Pons (tissue), 1 donor: ENCODE data around the gene ATP6AP2.
"Not testable (repeated sequence)": the region's sequence is repeated elsewhere in the genome, so short reads cannot be mapped to it uniquely, and the experiment has no call there.

Experiments
- DNase-seq: peaks from one replicate; pipeline ENCODE4 v3.0.0-alpha.2; 2016; ENCODE audit warnings: low spot score

Gene ATP6AP2, protein sequence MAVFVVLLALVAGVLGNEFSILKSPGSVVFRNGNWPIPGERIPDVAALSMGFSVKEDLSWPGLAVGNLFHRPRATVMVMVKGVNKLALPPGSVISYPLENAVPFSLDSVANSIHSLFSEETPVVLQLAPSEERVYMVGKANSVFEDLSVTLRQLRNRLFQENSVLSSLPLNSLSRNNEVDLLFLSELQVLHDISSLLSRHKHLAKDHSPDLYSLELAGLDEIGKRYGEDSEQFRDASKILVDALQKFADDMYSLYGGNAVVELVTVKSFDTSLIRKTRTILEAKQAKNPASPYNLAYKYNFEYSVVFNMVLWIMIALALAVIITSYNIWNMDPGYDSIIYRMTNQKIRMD

DNA sequence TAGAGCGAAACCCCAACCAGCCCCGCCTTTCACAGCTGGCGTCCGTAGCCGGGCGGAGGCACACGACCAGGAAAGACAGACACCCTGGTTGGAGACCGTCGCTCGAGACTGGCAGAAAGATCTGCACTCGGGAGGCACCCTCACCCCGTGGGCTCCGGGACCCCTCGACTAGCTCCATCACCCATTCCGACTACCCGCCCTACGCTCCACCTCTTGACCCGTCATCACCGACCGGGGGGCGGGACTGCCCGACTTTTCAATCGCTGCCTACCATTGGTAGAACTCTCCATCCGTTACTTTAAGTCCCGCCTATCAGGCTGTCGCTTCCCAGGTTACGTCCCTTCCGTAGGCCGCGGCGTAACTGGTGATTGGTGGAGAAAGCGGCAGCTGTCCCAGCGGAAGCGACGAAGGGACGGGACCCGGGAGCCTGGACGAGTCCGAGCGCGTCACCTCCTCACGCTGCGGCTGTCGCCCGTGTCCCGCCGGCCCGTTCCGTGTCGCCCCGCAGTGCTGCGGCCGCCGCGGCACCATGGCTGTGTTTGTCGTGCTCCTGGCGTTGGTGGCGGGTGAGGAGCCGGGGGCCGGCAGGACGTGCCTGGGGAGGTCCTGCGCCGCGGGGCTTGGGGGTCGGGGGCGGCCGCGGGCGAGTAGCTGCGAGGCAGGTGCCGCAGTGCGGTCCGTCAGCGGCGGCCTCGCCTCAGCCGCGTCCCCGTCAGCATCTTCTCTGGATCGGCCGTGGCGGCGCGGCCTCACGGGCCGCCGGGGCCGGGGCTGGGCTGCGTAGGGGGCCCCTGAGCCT lies at the start of gene ATP6AP2:
Gene ATP6AP2 (plus strand): TSS at position 434 of the 799 bp plus-strand sequence. CDS start 96 bp downstream, at position 530.
- peak; percentile 94 for DNase-seq

DNA sequence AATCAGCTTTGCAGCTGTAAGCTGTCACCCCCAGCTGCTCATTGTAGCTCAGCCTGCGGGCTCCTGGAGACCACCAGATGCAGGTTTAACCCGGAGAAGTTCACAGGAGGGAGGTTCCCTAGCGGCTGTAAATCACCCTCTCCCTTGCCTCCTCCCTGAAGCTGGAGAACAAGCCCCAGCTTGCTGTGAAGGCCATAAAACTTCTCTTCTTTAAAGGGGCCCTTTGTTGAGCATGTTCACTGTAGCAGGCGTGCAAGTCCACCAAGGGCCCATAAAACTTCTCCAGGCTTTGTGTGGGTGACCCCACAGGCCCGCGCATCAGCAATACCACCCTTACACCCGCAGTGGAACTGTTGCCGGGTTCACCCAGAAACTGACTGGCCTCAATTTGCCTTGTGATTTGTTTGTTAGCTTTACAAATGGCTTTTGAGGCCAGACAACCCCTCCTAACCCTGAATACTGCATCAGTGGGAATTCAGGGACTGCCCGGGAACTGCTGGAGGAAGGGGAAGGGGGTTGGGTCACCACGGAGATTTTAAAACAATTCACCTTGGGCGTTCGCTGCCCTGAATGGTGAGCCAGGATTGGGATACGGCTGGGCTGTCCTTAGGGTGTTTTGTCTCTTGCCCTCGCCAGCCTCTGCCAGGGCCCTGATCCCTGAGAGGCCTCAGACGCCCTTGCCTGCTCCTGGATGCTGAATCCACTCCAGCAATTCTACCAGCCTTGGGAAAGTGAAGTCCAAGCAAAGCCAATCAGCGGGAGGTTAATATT lies 49.5 kb upstream of the ATP6AP2 start:
- DNase-seq: no peak

DNA sequence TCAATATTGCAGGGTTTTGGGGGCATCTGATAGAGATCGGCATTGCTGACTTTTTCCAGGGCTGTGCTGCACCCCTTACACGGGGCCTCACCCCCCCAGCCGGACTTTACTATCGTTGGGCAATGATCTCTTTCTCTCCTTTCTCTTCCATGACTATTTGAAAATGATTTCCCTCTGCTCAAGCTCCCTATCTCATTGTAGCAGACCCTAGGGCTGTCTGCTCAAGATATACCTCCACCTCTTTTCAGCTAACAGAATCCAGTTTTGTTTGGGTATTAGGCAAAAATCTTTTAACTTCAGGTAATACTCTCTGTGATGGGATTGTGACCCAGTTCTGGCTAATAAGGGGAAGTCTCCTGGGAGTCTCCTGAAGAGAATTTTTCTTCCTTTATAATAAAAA lies 43.5 kb upstream of the ATP6AP2 start:
- no peak for DNase-seq

DNA sequence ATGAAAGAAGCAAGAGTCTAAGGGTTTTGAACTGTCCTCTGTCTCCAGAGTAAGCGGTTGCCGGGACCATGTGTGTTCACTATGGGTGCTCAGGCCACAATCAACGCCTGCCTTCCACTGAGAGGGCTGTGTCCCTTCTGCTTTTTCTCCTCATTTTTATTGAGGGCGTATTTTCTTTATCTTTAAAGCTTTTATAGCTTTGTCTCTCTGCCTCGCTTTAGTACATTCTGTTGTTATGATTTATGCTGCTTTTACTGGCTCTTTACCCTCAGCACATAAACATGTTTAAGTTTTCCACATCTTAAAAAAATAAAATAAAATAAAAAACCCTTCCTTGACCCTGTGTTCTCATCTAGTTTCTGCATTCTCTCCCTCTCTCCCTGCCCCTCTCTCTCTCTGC lies 42.4 kb upstream of the ATP6AP2 start:
- no peak for DNase-seq

DNA sequence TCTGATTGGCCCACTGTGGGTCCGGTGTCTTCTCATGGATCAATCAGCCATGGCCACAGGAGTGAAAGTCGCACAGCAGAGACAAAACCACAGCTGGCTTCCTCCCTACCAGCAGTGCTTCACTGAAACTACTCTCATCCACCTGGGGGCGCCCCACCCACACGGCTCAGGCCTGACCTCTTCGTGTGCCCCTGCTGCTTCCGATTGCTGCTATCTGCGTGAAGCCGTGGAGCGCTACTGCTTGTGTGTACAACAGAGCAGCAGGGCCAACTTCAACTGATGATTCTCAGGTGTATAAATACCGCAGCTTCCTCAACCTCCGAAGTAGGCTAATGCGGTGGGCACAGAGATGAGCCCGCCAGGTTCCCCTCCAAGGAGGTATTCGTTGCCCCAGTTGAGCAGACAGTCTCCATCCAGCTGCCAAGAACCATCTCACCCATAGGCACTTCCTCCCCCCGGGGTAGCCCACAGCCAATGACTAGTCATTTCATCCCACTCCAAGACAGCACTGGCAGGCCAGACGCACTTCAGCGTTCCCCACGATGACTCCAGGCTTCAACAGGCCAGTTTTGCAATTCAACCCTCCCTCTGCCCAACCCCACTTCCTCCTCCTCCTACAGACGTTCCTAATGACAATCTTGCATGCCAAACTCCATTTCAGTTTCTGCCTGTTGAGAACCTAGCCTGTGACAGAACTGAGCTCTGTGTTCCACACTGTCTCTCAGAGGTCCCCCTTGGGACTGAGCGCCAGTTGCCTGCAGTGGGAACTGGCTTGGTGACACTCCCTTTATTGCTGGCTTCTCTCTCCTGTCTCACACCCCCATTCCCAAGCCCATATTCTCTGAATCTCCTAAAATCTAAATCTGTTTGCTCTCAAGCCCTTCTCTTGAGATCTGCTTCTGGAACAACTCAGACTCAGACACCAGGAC lies 41.3 kb upstream of the ATP6AP2 start:
- DNase-seq: peak; percentile 21

DNA sequence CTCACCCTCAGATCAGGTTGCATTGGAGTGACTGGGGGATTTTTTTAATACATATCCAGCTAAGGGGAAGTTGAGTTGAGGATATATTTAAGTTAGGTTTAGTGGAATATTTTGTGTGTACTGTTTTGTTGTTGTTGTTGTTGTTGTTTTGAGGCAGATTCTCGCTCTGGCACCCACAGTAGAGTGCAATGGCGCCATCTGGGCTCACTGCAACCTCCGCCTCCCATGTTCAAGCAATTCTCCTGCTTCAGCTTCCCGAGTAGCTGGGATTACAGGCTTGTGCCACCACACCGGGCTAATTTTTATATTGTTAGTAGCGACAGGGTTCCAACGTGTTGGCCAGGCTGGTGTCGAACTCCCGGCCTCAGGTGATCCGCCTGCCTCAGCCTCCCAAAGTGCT lies 38.6 kb upstream of the ATP6AP2 start:
- no peak for DNase-seq

DNA sequence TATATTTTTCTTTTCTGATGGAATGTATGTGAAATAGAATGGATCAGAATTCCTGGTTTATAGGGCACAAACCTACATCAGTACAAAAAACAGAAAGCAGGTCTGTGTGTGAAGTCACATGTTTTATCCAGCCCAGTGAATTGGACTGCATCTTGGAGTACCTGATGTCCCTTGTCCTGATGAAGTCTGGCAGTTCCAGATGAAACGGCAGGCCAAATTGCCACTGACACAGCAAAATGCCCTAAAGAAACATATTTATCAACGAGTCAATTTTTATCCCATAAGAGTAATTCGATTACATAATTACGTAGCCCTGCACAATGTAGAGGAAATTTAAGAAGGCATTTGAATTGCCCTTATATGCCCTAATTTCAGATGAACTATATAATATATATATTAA lies 37.8 kb upstream of the ATP6AP2 start:
- DNase-seq: no peak

DNA sequence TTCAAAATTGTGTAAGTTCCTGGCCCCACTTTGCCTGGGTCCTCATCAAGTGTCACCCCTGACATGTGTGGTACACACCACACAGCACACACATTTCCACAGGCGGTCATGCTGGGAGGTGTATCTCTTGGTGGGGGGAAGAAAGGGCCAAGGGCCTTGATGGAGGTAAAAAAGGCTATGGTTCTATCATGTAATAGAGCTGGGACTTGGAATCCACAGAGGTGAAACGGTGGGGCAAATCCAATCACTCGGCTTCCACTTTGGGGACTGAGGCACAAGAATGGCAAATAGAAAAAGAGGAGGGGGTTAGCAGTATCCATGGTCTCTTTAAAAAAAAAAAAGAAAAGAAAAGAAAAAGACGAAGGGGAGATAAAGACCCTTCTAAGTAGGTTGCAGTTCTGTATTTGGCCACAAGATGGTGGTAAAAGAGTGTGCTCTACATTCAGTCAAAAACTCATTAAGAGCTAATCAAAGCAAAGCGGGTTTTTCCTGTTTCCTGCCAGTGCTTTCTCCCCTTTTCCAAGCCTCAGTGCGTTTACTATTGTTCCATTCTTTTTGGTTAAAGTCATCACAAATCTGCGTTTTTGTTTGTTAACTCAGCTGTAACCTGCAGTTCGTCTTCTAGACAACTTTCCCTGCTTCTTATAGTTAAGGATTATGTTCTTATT lies 37.0 kb upstream of the ATP6AP2 start:
- peak; percentile 55 for DNase-seq

DNA sequence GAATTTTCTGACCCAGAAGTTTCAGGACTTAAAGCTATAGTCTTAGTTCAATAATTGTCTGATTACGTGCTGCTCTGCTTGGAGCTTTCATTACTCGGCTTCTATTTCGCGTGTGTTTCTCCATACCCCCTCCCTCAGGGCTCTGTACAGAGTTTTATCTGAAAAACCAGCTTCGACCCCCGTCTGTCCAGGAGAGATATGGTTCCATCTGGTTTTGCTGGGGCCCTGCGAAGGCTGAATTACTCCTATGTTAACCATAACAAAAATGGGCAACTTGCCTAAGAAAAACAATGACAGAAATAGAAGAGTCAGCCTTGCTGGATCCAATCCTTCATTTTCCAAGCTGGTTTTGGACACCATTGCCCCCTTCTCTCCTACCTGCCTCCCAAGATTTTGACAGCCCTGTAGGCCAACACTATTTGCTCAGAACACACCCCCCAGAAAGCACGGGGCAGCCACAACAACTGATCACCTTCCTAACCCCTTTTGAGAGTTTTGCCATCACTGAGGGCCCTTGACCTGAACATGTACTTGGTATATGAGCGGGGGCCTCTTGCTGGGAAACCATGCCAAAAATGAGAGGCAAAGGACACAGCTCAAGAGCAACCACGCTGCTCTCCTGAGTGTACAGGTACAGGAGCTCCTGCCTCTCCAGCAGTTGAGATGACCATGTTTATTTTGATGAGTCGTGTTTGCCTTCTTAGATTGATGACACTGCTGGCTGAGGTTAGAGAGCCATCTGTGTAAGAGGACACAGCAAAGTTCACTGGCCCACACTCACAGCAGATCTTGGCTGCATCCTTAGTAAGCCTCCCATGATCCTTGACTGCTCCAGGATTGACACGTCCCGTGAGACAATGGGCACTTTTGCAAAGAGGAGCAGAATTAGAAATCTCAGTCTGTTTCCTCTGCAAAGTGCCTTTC lies 36.2 kb upstream of the ATP6AP2 start:
- DNase-seq: no peak

DNA sequence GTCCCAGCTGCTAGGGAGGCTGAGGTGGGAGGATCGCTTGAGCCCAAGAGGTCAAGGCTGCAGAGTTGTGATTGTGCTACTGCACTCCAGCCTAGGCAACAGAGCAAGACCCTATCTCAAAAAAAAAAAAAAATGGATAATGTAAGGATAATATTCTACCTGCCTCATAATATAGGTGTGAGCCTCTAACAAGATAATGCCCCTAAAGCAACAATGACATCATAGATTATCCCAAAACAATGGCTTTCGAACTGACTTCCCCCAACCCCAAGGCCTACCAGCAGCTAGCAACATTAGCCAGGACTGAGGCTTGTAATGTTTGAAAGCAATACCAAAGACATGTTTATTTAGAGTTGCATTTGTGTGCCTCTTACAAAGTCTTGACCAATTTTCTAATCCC lies 33.9 kb upstream of the ATP6AP2 start:
- no peak for DNase-seq

DNA sequence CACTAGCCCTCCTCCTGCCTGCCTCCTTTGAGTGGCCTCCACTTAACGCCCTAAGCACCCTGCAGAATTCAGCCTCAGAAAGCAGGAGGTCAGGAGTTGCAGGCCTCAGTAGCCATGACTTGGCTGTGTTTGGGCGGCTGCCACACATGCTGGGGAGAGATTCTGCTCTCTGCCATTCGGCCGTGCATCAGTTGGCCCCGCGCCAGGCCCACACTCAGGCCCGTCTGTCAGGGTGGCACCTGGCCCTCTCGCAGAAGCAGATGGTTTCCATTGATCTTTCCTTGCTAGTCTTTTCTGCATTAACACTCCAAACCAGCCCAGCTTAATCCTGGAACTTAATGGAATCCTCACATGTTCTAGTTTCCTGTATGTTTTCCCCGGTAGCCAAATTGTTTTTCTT lies 30.7 kb upstream of the ATP6AP2 start:
- no peak for DNase-seq

DNA sequence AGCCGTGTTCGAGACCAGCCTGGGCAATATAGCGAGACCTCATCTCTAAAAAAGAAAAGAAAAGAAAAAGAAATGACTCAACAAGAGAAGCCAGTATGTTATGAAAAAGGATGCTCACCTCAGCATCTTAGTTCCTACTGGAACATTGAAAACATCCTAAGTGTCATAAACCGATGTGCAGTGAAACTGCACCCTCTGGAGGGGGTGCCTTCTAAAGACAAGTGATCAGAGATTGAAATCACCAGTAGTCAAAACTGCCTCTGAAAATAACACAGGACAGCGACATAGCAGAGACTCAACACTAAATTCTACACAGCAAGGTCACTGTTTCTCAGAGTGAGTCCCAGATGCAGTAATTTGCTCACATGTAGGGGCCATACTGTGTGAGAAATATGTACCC lies 28.0 kb upstream of the ATP6AP2 start:
- no peak for DNase-seq

DNA sequence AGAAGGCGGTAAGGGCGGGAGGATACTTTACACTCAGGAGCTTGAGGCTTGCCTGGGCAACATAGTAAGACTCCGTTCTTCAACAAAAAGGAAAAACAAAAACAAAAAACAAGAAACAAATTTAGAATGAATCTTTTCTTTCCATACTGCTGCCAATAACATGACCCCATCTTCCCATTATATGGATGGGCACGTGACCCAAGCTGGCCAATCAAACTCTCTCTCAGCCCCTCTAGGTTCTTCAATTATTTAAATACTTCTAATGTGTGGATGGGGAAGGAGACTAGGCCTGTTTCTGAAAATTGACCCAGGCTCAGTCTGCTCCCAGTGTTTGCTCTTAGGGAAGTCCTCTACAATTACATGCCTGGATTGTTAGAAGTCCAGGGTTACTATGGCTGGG lies 22.2 kb upstream of the ATP6AP2 start:
- no peak for DNase-seq

DNA sequence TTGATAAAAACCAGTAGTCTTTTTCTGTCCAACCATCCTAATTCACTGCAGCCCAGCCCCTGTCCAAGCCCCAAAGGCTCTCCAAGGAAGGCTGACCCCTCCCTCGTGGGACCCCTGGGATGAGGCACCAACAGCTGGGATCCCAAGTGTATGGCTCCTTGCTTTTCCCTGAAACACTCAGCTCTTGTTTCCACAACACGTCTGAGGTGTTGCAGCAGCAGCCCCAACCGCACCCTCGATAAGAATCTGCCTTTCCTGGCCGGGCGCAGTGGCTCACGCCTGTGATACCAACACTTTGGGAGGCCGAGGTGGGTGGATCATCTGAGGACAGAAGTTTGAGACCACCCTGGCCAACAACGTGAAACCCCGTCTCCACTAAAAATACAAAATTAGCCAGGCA lies 17.0 kb upstream of the ATP6AP2 start:
- no peak for DNase-seq

DNA sequence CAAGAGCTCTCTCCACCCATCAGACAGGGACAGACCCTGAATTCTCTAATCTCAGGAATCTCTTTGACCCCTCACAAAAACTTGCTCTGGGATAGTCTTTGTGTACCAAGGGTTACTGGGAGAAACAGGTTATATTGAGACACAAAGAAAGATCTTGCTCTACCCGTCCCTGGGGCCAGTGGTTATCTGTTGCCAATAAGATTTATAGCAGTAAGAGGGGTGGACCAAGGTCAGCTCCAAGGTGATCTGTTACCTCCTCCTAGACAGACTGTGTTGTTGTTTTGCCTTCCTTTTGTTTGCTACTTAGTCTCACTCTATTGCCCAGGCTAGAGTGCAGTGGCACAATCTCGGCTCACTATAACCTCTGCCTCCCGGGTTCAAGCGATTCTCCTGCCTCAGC lies 16.3 kb upstream of the ATP6AP2 start:
- DNase-seq: no peak

DNA sequence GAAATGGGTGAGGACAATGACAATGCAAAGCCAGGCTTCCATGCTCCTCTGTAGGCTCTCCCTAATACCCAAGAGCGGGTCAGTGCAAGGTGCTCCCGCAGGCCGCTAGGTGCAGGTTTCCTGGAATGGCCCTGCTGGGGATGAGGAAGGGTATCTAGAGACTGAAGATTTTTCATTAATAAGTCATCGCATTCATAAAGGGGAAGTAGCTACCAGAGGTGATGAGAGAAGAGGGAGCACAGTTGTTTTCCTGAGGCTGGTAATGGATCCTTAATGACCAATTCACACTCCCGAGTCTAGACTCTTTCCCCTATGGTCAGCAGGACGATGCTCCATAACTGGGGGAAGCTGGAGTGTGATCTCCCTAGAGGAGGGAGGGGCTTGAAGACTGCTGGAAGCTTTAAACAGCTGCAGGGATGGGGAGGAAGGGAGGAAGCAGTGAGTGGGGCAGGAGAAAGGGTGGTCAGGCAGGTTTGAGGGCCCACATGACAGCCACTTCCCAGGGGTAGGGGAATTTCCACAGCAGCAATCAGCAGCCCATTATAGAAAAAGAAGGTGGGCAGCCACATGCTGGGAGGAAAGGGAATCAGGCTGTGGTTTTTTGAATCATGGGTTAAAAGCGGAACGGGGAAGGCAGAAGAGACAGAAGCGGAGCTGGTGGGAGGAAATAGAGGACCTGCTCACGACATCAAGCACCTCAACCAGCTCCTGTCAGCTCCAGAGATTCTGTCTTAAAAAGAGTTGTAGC lies 10.2 kb upstream of the ATP6AP2 start:
- peak; percentile 43 for DNase-seq

DNA sequence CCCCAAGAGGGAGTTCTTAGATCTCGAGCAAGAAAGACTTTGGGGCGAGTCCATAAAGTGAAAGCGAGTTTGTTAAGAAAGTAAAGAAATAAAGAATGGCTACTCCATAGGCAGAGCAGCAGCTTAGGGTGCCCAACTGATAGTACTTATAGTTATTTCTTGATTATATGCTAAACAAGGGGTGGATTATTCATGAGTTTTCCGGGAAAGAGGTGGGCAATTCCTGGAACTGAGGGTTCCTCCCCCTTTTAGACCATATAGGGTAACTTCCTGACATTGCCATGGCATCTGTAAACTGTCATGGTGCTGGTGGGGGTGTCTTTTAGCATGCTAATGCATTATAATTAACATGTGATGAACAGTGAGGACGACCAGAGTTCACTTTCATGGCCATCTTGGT lies 9.6 kb upstream of the ATP6AP2 start:
- DNase-seq: not testable (repeated sequence)

DNA sequence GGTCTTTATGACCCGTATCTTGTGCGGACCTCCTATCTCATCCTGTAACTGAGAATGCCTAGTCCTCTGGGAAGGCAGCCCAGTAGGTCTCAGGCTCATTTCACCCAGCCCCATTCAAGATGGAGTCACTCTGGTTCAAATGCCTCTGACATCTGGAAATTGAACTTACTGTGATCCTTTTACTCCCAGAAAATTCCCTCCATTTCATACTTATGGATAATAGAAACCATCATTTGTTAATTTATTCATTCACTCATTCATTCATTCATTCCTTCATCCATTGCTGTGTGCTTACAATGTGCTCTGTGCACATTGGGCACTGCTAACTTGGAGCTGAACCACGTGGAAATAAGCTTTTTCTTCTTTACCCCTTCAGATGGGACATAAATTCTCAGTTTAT lies 9.2 kb upstream of the ATP6AP2 start:
- no peak for DNase-seq

DNA sequence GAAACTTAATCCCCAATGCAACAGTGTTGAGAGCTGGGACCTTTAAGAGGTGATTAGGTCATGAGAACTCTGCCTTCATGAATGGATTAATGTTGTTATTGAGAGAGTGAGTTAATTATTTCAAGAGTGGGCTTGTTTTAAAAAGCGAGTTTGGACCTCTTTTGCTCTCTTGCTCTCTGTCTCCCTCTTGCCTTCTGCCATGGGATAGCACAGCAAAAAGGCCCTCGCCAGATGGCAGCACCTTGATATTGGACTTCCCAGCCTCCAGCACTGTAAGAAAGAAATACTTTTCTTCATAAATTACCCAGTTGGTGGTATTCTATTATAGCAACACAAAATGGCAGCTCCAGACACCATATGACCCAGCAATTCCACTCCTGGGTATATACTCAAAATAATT lies 7.0 kb upstream of the ATP6AP2 start:
- DNase-seq: no peak
